Measurements from ENCODE around the gene FZD1.

DNA sequence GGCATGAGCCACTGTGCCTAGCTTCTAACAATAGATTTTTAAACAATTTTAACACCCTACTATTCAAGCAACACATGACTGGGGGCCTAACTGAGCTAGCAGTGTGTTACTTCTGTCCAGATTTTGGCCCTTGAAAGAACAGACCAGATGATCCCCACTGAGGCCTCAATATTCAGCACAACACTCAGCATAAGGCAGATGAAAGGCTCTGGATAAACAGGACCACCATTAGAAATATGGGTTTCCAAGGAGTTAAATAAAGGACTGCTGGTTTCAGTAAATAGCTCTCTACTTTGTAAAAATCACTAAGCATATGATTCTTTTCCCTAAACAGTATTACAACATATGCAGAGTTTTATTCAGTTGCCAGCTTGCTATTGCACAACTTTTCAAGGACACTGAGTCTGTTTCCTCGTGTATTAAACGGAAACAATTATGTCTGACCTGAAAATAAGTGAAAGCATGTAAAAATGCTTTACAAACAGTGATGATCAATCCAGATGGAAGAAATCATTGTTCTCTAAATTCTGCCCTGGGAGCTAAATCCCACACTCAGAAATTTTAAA lies 23.8 kb upstream of the FZD1 start:
- TF ChIP-seq CTCF (IDR thresholded peaks at IDR 0.05) (no peak), POLR2A (IDR thresholded peaks at IDR 0.05) (no peak)
